K562 (cell line): ENCODE data around the gene TLX2. TPM values are rescaled to one million over a fixed set of nuclear protein-coding genes. Genes with fewer than 3 reads are reported as not detected.
"Not testable (repeated sequence)": the region's sequence is repeated elsewhere in the genome, so short reads cannot be mapped to it uniquely, and the experiment has no call there.

Source experiments
- ATAC-seq: fragments of 200-7000 bp; cut with Tn5 transposase; 3 replicates; pipeline ENCODE4 v1.9.1; 2020; ENCODE audit warnings: moderate library complexity
- BruUV-seq: library from RNA; stranded (reverse); fragments of 400-500 nt; replicated peaks from 2 replicates; lab custom pipeline; 2021; lab: Mats Ljungman, UMichigan
- CTCF ChIA-PET: fragments of 300-600 bp; formaldehyde crosslinking; extraction: SDS; loops from one replicate; lab custom pipeline; 2021; ENCODE audit warnings: low intra/inter-chr PET ratio; lab: Yijun Ruan, JAX
- POLR2A ChIA-PET: fragments of 300-600, 350-650 bp; sonication (Branson Sonifier 250); formaldehyde crosslinking; extraction: SDS; loops from one replicate; lab custom pipeline; 2021; ENCODE audit warnings: antibody characterized with exemption, inconsistent platforms; lab: Yijun Ruan, JAX
- DNase-seq, 4 experiments: peaks; one replicate each; pipeline versions ENCODE4 v3.0.0 to v3.0.0-alpha.2; 2011 to 2018; ENCODE audit warnings: low spot score in 3 of 4, mixed read lengths in 3 of 4; ENCODE audit errors: extremely low read depth in 1 of 4
- FAIRE-seq: peaks from 2 replicates; lab custom pipeline; 2011; peaks lifted over from hg19 to GRCh38; lab: Jason Lieb, UNC
- H2AFZ ChIP-seq: 2 replicates; pipeline ENCODE4 v1.6.0; 2011; ENCODE audit warnings: low read depth, low read length, control low read depth, inconsistent platforms
- H3K27ac ChIP-seq: fragments of 200-600 bp; 3 replicates; pipeline ENCODE4 v1.8.0; 2011; ENCODE audit warnings: low read depth, mild to moderate bottlenecking, control low read depth, inconsistent platforms, low read length, moderate library complexity, mixed read lengths; ENCODE audit errors: extremely low read depth
- H3K27me3 ChIP-seq, 2 experiments: fragments of 300-600 bp in 1 of 2; 2 replicates in 1 of 2; 3 replicates in 1 of 2; pipeline versions ENCODE4 v1.6.0 to v1.8.0; 2011; ENCODE audit warnings: inconsistent platforms in 2 of 2, low read length in 2 of 2, mild to moderate bottlenecking in 1 of 2, mixed read lengths in 1 of 2, moderate library complexity in 1 of 2; ENCODE audit not compliant: control insufficient read depth in 2 of 2, insufficient read depth in 2 of 2
- H3K36me3 ChIP-seq: fragments of 300-600 bp; 3 replicates; pipeline ENCODE4 v1.8.0; 2011; ENCODE audit warnings: mild to moderate bottlenecking, low read length, inconsistent platforms; ENCODE audit not compliant: control insufficient read depth, insufficient read depth
- H3K4me1 ChIP-seq, 2 experiments: fragments of 200-600 bp in 1 of 2; replicated peaks in 1 of 2; 2 replicates in 1 of 2; 3 replicates in 1 of 2; pipeline versions ENCODE4 v1.5.1 to v1.8.0; 2011; ENCODE audit warnings: inconsistent platforms in 2 of 2, low read length in 2 of 2, mild to moderate bottlenecking in 1 of 2, mixed read lengths in 1 of 2, moderate library complexity in 1 of 2; ENCODE audit not compliant: control insufficient read depth in 2 of 2, insufficient read depth in 2 of 2
- H3K4me2 ChIP-seq: 2 replicates; pipeline ENCODE4 v1.6.1; 2011; ENCODE audit warnings: low read length, control low read depth, inconsistent platforms, mixed read lengths; ENCODE audit not compliant: insufficient read depth
- H3K4me3 ChIP-seq: fragments of 200-600 bp; sonication (generic), shearing (Covaris generic); 2 replicates; pipeline ENCODE4 v1.5.1; 2016; ENCODE audit warnings: control low read depth, inconsistent platforms
- H3K79me2 ChIP-seq: fragments of 200-600 bp; 3 replicates; pipeline ENCODE4 v1.8.0; 2011; ENCODE audit warnings: low read length, inconsistent platforms; ENCODE audit not compliant: control insufficient read depth, insufficient read depth
- H3K9ac ChIP-seq, 2 experiments: 2 replicates each; pipeline versions ENCODE4 v1.6.0 to v1.6.1; 2011; ENCODE audit warnings: low read depth in 2 of 2, low read length in 2 of 2, control low read depth in 1 of 2, inconsistent platforms in 1 of 2, mild to moderate bottlenecking in 1 of 2, mixed read lengths in 1 of 2; ENCODE audit not compliant: insufficient read depth in 1 of 2
- H3K9me1 ChIP-seq: one replicate; pipeline ENCODE4 v1.6.0; 2011; ENCODE audit warnings: inconsistent platforms, mild to moderate bottlenecking, low read length, moderate library complexity; ENCODE audit not compliant: control insufficient read depth, insufficient read depth
- H3K9me3 ChIP-seq: replicated peaks from 2 replicates; pipeline ENCODE4 v1.5.1; 2011; ENCODE audit warnings: low read depth, low read length, inconsistent platforms; ENCODE audit not compliant: control insufficient read depth, insufficient read depth
- H4K20me1 ChIP-seq: replicated peaks from 2 replicates; pipeline ENCODE4 v1.6.1; 2011; ENCODE audit warnings: low read length, inconsistent platforms, mixed read lengths; ENCODE audit not compliant: control insufficient read depth, insufficient read depth
- BCOR ChIP-seq: fragments of 450-650 bp; IDR thresholded peaks from 2 replicates; pipeline ENCODE4 v1.6.1; 2016
- KDM1A ChIP-seq, 2 experiments: fragments of 450-650 bp; IDR thresholded peaks; 2 replicates each; pipeline ENCODE4 v1.6.1; 2016; ENCODE audit warnings: mild to moderate bottlenecking in 2 of 2
- RBM25 ChIP-seq: fragments of 200-400 bp; formaldehyde crosslinking; IDR thresholded peaks from 2 replicates; pipeline ENCODE4 v1.6.1; 2018; ENCODE audit warnings: low read length, low read depth, moderate library complexity; ENCODE audit not compliant: severe bottlenecking
- RCOR1 ChIP-seq, 2 experiments: IDR thresholded peaks; 2 replicates each; pipeline ENCODE4 v1.6.1; 2012; ENCODE audit warnings: low read depth in 2 of 2, low read length in 2 of 2, borderline replicate concordance in 1 of 2, improper control_type of control experiment in 1 of 2
- SMARCA5 ChIP-seq: fragments of 450-650 bp; IDR thresholded peaks from 2 replicates; pipeline ENCODE4 v1.6.1; 2016
- ZNF121 ChIP-seq: sonication (generic); formaldehyde crosslinking; conservative IDR thresholded peaks from 2 replicates; pipeline ENCODE4 v1.8.0; 2022; ENCODE audit warnings: missing genetic modification reagents
- whole genome bisulfite sequencing: fragments of 100-300 bp; shearing (Covaris generic); methylation state at CpG from one replicate; pipeline ENCODE4 v1.1.6; 2016; ENCODE audit warnings: low coverage, mixed read lengths; ENCODE audit not compliant: insufficient coverage; ENCODE audit errors: missing lambda C conversion rate; 5-methylcytosine and 5-hydroxymethylcytosine counted together
- in situ Hi-C: fragments of 300-500 bp; cut with MboI; formaldehyde crosslinking; loops from 4 replicates; pipeline ENCODE4 v1.15.0; 2018; ENCODE audit warnings: inconsistent platforms, mixed read lengths
- intact Hi-C: fragments of 100-400 bp; cut with micrococcal nuclease; formaldehyde crosslinking; loops from 2 replicates; pipeline ENCODE4 v1.14.2; 2022
- polyA plus RNA-seq, 8 experiments: library from polyadenylated mRNA; depleted of rRNA in 4 of 8; stranded (reverse) in 5 of 8; unstranded in 3 of 8; fragments of >200 nt; fragmentation: Nextera tagmentation in 2 of 8; fragmentation: Illumina TruSeq in 1 of 8; extraction: Ambion mirVana in 2 of 8; extraction: Trizol in 1 of 8; gene quantifications; 2 replicates each; pipeline versions ENCODE4 v1.2.1 to v1.2.3, GENCODE V29; 2011 to 2014; ENCODE audit warnings: inconsistent platforms in 1 of 8, missing spikeins in 1 of 8
- total RNA-seq, 7 experiments: library from RNA; depleted of rRNA in 6 of 7; stranded (reverse); fragments of >200 nt in 6 of 7; fragmentation: Illumina TruSeq in 2 of 7; extraction: Trizol in 2 of 7; gene quantifications; 2 replicates each; pipeline versions ENCODE4 v1.2.1 to v1.2.3, GENCODE V29; 2011 to 2021; ENCODE audit warnings: low replicate concordance in 1 of 7

Gene TLX2
- total and polyA plus RNA-seq, 9 of the 15 experiments (the other 6 are each of a cell fraction or from before 2014, with no cell fraction given), result not detected

DNA sequence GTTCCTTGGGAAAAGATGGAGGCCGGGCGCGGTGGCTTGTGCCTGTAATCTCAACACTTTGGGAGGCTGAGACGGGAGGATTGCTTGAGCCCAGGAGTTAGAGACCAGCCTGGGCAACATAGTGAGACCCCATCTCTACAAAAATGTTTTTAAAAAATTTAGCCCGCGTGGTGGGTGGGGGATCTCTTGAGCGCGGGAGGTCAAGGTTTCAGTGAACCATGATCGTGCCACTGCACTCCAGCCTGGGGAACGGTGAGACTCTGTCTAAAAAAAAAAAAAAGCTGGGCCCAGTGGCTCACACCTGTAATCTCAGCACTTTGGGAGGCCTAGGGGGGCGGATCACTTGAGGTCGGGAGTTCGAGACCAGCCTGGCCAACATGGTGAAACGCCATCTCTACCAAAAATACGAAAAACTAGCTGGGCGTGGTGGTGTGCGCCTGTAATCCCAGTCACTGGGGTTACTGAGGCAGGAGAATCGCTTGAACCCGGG, 30.5 kb upstream of the TLX2 start:
- Histone ChIP-seq H3K4me1 (peaks cover 8 to 23% of the 10 kb centered on the region in 2 experiments; a peak in 4 of 5 replicates), H3K36me3 (peaks cover 31% of the 10 kb centered on the region), H3K9ac (peak overlapping the region; percentile 83 to 93; a peak in 3 of 4 replicates), H2AFZ (peak overlapping the region; percentile 100), H3K4me3 (peak overlapping the region; percentile 86), H3K4me2 (peak overlapping the region; percentile 99), H3K79me2 (peaks cover 32% of the 10 kb centered on the region)
- BruUV-seq, H3K9me3 ChIP-seq, H3K27me3 ChIP-seq, H3K9me1 ChIP-seq, H4K20me1 ChIP-seq, DNase-seq, H3K27ac ChIP-seq, FAIRE-seq, in situ Hi-C loops, ATAC-seq: not testable (repeated sequence)
- 35% methylated on average over 18 of the region's 19 CpGs for WGBS
- ChIA-PET POLR2A (interaction anchor here (0.9 to 3.9 kb wide), 5 partner anchors 11 to 106 kb away, joined by 4 to 28 read pairs (median 5); partner anchors contain the start of genes AUP1, HTRA2 and MRPL53), CTCF (interaction anchor here (0.6 to 2.0 kb wide), 4 partner anchors 48 to 104 kb away, joined by 4 to 12 read pairs (median 5); no protein-coding TSS in a partner anchor)
- intact Hi-C loops, result loop anchor here (1.0 to 2.0 kb wide), 5 partner anchors 20 to 104 kb away; partner anchors contain the start of genes AUP1, HTRA2 and INO80B
- peak; percentile 56; the same call in 1 of the 2 replicates for TF ChIP-seq SMARCA5
- peak; percentile 51 to 65; a peak in 1 of 4 replicates for TF ChIP-seq KDM1A (IDR thresholded peaks at IDR 0.05)
- TF ChIP-seq BCOR, result peak; percentile 56; the same call in 1 of the 2 replicates
- peak; percentile 97 for TF ChIP-seq ZNF121 (CRISPR knock-in tag)
- peak; percentile 70 for TF ChIP-seq RBM25
- peak in 1 of 2 experiments; percentile 3; a peak in 1 of 4 replicates for TF ChIP-seq RCOR1 (IDR thresholded peaks at IDR 0.05; ENCODE audit: borderline replicate concordance in 1 of 2, low read depth in 2 of 2, low read length in 2 of 2)
